Gastrocnemius medialis (tissue), 4 donors: Measurements from ENCODE around the gene EVI2A. TPM values are rescaled to one million over a fixed set of nuclear protein-coding genes. Genes with fewer than 3 reads are reported as not detected.

Experiments used
- total RNA-seq, 4 donors: library from RNA; depleted of rRNA; stranded (reverse); fragments of >200 nt; gene quantifications; one replicate each; pipeline versions ENCODE4 v1.1.0 to v1.2.3, GENCODE V29; 2016

The EVI2A gene
- total RNA-seq, 4 donors from 2014 or later, result 0.49 to 2.2 (median 0.96) TPM

Other genes with a start within 250 kb of the EVI2A start
- gene NF1, start 226.6 kb downstream of the EVI2A start, total RNA-seq, result 10 to 100 TPM; 23.6 to 47.3 (median 32.0) TPM
- gene OMG, start 24.4 kb downstream of the EVI2A start, total RNA-seq, result not detected
- 1 to 10 TPM; 1.2 to 4.2 (median 2.5) TPM for gene EVI2B, start 7.6 kb downstream of the EVI2A start, total RNA-seq
- gene RAB11FIP4, start 70.1 kb upstream of the EVI2A start, total RNA-seq, result under 1 TPM in 3 of 4 donors, not detected in 1; 0.09 to 0.22 (median 0.16) TPM